Stimulated activated naive CD8-positive, alpha-beta T cell treated with anti-CD3 and anti-CD28 coated beads, Interleukin-15, Interleukin-2, amounts not matched to agents 100 ng/mL and 50 ng/mL, for 24 hours (primary cell): Measurements from ENCODE around the gene PARD3B.

ENCODE experiments used
- H3K27ac Mint-ChIP-seq: one replicate; pipeline ENCODE4 v1.8.0; 2021; ENCODE audit warnings: mild to moderate bottlenecking, mixed read lengths
- H3K27me3 Mint-ChIP-seq: one replicate; pipeline ENCODE4 v1.8.0; 2021; ENCODE audit warnings: mixed read lengths
- H3K36me3 Mint-ChIP-seq: one replicate; pipeline ENCODE4 v1.8.0; 2021; ENCODE audit warnings: low read depth, mixed read lengths
- H3K4me1 Mint-ChIP-seq: one replicate; pipeline ENCODE4 v1.8.0; 2021; ENCODE audit warnings: low read depth, mixed read lengths
- H3K4me3 Mint-ChIP-seq: one replicate; pipeline ENCODE4 v1.8.0; 2021; ENCODE audit warnings: mild to moderate bottlenecking, mixed read lengths
- H3K9me3 Mint-ChIP-seq: one replicate; pipeline ENCODE4 v1.8.0; 2021; ENCODE audit warnings: mixed read lengths

Gene PARD3B

DNA sequence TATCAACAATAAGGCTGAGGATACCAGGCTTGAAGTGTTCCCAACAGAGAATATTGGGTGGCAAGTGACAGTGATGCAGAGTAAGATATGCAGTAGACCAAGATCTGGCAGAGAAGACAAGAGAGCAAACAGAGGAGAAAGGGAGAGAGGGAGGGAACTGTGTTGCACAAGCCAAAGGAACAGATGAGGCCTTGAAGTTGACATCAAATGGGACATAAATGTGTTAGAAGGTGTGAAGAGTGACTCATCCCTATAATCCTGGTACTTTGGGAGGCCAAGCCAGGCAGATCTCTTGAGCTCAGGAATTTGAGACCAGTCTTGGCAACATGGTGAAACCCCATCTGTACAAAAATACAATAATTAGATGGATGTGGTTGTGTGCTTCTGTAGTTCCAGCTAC, 342.9 kb downstream of the PARD3B start:
- no peak overlapping the region for H3K4me3 Mint-ChIP-seq
- H3K27me3 Mint-ChIP-seq, result no peaks in the 10 kb centered on the region
- no peaks in the 10 kb centered on the region for H3K4me1 Mint-ChIP-seq
- no peaks in the 10 kb centered on the region for H3K36me3 Mint-ChIP-seq
- H3K9me3 Mint-ChIP-seq, result peaks cover 6% of the 10 kb centered on the region
- no peak overlapping the region for H3K27ac Mint-ChIP-seq

DNA sequence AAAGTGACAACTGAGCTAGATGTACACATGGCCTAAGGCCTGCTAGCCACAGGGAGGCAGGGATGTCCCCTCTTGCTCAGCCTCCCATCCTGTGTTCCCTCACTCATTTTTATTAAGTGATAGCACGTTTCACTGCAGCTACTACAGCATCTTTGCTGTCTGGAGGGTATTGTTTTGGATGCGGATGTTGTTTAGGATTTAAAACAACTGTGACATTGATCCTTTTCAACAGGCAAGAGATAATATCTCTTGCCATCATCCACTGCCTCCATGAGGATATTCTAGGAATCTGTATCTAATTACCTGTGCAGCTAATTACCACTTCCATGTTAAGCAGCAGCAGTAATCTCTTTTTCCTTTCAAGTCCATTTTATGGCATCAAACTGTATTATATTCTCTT, 345.4 kb downstream of the PARD3B start:
- no peaks in the 10 kb centered on the region for H3K4me1 Mint-ChIP-seq
- H3K4me3 Mint-ChIP-seq, result no peak overlapping the region
- peaks cover 6% of the 10 kb centered on the region for H3K9me3 Mint-ChIP-seq

DNA sequence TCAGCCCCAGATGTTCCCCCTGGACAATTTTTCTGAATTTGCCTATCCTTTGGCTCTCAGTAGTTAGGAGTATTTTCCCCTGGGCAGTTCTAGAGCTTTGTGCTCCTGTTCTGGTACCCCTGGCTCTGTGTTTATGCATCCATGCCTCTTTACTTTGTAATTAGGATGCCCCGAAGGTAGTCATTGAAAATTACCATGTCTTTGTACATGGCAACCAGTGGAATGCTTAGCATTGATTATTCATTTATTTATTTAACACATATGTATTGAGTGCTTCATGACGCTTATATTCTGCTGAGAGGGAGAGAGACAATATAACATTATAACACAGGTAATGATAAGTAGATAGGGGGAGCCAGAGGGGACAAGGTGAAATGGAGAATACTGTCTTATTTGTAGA, 346.5 kb downstream of the PARD3B start:
- peaks cover 6% of the 10 kb centered on the region for H3K9me3 Mint-ChIP-seq
- H3K4me3 Mint-ChIP-seq, result no peak overlapping the region
- no peaks in the 10 kb centered on the region for H3K4me1 Mint-ChIP-seq
- H3K27me3 Mint-ChIP-seq, result no peaks in the 10 kb centered on the region
- no peak overlapping the region for H3K27ac Mint-ChIP-seq
- no peaks in the 10 kb centered on the region for H3K36me3 Mint-ChIP-seq

More for the DNA sequence above, 345.4 kb downstream of the PARD3B start:
- Mint-ChIP-seq H3K36me3 (no peaks in the 10 kb centered on the region), H3K27ac (no peak overlapping the region), H3K27me3 (no peaks in the 10 kb centered on the region)

DNA sequence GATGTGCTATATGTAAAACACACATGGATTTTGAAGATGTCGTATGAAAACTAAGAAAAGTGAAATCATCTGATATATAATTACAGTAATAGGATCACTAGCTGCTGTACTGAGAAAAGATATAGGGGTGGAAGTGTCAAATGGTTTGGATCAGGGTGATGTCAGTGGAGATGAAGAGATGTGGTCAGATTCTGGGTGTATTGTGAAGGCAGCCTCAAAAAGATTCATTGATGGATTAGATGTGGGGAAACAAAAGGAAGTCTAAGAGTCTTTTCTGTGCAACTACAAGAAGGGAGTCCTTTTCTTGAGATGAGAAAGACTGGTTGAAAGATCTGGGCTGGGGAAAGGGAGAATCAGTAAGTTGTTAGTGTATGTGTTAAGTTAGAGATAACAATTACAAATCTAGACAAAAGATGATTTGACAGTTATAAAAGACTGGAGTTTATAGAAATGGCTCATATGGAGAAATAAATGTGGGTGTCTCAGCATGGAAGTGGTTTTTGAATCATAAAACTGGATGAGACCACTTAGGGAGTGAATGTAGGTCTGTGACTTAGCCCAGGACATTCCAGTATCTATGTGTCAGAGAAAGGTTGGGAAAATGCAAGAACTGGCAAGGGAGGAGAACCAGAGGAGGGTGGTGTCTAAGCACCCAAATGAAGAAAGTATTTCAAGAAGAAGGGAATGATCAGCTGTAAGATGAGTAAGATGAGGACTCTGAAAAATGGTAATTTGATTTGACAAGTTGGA, 347.4 kb downstream of the PARD3B start:
- peaks cover 6% of the 10 kb centered on the region for H3K9me3 Mint-ChIP-seq
- no peak overlapping the region for H3K4me3 Mint-ChIP-seq
- H3K27me3 Mint-ChIP-seq, result no peaks in the 10 kb centered on the region
- H3K36me3 Mint-ChIP-seq, result no peaks in the 10 kb centered on the region
- no peaks in the 10 kb centered on the region for H3K4me1 Mint-ChIP-seq
- no peak overlapping the region for H3K27ac Mint-ChIP-seq

DNA sequence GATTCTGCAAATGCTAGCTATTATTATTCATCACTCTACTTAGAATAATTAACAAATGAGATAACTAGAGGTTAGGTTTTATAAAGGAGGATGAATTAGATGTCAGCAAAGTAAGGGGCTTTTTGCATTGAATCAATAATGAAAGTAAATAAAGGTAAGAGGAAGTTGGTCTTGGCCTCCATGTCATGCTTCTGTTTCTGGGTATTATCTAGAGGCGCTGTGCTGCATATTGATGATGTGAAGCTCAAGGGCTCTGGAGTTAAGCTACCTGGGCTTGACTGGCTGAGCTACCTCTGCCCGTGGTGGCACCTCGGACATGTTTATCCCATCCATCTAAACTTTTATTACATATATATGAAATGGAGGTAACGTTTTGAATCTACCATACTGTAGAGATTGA, 350.9 kb downstream of the PARD3B start:
- H3K27ac Mint-ChIP-seq, result no peak overlapping the region
- peaks cover 4% of the 10 kb centered on the region for H3K36me3 Mint-ChIP-seq
- H3K27me3 Mint-ChIP-seq, result no peaks in the 10 kb centered on the region
- no peak overlapping the region for H3K4me3 Mint-ChIP-seq
- H3K9me3 Mint-ChIP-seq, result peaks cover 4% of the 10 kb centered on the region
- no peaks in the 10 kb centered on the region for H3K4me1 Mint-ChIP-seq

DNA sequence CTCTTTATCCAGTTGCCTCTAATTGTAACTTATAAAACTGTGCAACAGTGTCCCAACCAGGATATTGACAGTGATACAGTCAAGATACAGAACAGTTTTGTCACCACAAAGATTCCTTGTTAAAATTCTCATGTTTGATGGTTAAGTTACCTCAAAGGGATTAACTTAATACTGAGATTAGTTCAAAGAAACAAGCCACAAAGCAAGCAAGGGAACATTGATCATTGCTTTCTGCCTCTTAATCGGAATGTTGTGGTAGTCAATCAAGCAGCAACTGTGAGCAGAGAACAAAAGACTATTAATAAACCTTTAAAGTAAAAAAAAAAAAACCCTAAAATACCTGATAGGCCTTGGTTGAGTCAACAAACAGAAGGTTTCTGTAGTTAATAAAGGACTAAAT, 352.3 kb downstream of the PARD3B start:
- H3K27ac Mint-ChIP-seq, result no peak overlapping the region
- H3K9me3 Mint-ChIP-seq, result peaks cover 4% of the 10 kb centered on the region
- H3K4me3 Mint-ChIP-seq, result no peak overlapping the region
- H3K36me3 Mint-ChIP-seq, result peaks cover 4% of the 10 kb centered on the region
- no peaks in the 10 kb centered on the region for H3K4me1 Mint-ChIP-seq
- H3K27me3 Mint-ChIP-seq, result no peaks in the 10 kb centered on the region

DNA sequence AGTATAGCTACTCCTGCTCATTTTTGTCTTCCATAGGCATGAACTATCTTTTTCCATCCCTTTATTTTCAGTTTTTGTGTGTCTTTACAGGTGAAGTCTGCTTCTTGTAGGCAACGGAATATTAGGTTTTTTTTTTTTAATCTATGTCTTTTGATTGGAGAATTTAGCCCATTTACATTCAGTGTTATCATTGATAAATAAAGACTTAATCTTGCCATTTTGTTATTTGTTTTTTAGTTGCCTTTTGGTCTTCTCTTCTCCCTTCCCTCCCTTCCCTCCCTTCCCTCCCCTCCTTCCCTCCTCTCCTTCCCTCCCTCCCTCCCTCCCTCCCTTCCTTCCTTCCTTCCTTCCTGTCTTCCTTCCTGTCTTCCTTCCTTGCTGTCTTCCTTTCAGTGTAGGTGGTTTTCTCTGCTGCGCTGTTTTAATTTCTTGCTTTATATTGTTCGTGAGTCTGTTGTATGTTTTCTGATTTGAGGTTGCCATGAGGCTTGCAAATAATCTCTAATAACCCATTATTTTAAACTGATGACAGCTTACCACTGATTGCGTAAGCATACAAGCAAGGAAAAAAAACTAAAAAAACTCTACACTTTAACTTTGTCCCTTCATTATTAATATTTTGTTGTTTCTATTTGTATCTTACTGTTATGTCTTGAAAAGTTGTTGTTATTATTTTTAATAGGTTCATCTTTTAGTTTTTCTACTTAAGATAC, 353.8 kb downstream of the PARD3B start:
- H3K36me3 Mint-ChIP-seq, result peaks cover 4% of the 10 kb centered on the region
- peaks cover 4% of the 10 kb centered on the region for H3K9me3 Mint-ChIP-seq
- H3K4me1 Mint-ChIP-seq, result peaks cover 7% of the 10 kb centered on the region
- no peak overlapping the region for H3K4me3 Mint-ChIP-seq
- no peaks in the 10 kb centered on the region for H3K27me3 Mint-ChIP-seq
- no peak overlapping the region for H3K27ac Mint-ChIP-seq

DNA sequence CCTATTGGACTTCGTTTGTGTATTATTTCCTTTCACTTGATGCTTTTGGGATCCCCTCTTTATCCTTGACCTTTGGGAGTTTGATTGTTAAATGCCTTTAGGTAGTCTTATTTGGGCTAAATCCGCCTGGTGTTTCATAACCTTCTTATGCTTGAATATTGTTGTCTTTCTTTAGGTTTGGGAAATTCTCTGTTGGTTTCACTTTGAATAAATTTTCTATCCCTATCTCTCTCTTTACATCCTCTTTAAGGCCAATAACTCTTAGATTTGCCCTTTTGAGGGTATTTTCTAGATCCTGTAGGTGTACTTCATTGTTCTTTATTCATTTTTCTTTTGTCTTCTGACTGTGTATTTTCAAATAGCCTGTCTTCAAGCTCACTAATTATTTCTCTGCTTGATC, 354.7 kb downstream of the PARD3B start:
- Mint-ChIP-seq H3K36me3 (peaks cover 4% of the 10 kb centered on the region), H3K4me3 (no peak overlapping the region), H3K27me3 (no peaks in the 10 kb centered on the region), H3K4me1 (peaks cover 7% of the 10 kb centered on the region), H3K27ac (no peak overlapping the region), H3K9me3 (peaks cover 4% of the 10 kb centered on the region)

DNA sequence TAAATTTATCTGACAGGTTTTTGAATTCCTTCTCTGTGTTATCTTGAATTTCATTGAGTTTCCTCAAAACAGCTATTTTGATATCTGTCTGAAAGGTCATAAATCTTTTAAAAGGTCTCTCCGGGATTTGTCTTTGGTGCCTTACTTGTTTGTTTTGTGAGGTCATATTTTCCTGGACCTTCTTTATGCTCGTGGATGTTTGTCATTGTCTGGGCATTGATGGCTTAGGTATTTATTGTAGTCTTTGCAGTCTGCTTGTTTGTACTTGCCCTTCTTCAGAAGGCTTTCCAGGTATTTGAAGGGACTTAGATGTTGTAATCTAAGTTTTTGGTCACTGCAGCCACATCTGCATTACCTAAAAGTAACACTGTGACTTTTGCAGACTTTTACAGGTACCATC, 355.2 kb downstream of the PARD3B start:
- Mint-ChIP-seq H3K4me3 (no peak overlapping the region), H3K4me1 (peaks cover 7% of the 10 kb centered on the region), H3K9me3 (peaks cover 4% of the 10 kb centered on the region), H3K36me3 (peaks cover 4% of the 10 kb centered on the region), H3K27ac (no peak overlapping the region), H3K27me3 (no peaks in the 10 kb centered on the region)

DNA sequence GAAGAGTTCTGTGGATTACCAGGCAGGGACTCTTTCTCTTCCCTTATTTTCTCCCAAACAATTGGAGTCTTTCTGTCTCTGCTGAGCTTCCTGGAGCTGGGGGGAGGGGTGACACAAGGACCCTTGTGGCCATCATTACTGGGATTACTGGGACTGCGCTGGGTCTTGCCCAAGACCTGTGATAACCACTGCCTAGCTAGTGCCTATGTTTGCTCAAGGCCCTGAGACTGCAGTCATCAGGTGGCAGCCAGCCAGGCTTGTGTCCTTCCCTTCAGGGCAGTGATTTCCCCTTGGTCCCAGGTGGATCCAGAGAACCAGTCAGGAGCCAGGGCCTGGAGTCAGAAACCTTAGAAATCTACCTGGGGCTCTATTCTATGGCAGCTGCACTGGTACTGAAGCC, 355.6 kb downstream of the PARD3B start:
- Mint-ChIP-seq H3K9me3 (peaks cover 4% of the 10 kb centered on the region), H3K36me3 (peaks cover 4% of the 10 kb centered on the region), H3K4me1 (peaks cover 10% of the 10 kb centered on the region), H3K27ac (no peak overlapping the region), H3K4me3 (no peak overlapping the region), H3K27me3 (no peaks in the 10 kb centered on the region)

DNA sequence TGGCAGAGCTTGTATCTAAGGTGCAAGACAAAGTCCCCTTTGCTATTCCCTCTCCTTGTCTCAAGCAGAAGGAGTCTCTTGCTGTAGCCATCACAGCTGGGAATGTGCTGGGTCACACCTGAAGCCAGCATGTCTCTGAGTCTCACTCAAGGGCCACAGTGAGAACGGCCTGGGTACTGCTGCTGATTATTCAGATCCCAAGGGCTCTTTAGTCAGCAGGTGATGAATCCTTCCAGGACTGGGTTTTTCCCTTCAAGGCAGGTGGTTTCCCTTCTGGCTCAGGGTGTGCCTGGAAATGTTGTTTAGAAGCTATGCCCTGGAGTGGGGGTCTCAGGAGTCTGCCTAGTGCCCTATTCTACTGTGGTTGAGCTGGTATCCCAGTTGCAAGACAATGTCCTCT, 356.3 kb downstream of the PARD3B start:
- H3K4me1 Mint-ChIP-seq, result peaks cover 14% of the 10 kb centered on the region
- no peak overlapping the region for H3K27ac Mint-ChIP-seq
- no peak overlapping the region for H3K4me3 Mint-ChIP-seq
- no peaks in the 10 kb centered on the region for H3K27me3 Mint-ChIP-seq
- H3K9me3 Mint-ChIP-seq, result peaks cover 4% of the 10 kb centered on the region
- H3K36me3 Mint-ChIP-seq, result peaks cover 4% of the 10 kb centered on the region

DNA sequence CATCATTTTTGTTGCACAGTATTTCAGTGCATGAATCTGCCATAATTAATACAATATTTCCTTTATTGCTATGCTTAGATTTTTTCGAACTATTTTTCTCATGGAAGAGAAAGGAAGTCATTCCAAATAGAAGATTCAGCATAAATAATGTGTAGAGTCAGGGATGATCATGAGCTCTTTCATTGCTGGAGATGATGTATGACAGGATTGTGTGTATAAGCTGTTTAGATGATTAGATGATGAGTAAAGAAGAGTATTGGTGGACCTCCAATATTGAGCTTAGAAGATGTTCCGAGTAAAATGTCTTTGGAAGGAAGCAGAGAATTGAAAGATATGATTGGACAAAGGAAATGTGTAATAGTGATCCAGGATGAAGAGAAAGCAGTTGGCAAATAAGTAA, 364.5 kb downstream of the PARD3B start:
- peaks cover 4% of the 10 kb centered on the region for H3K9me3 Mint-ChIP-seq

DNA sequence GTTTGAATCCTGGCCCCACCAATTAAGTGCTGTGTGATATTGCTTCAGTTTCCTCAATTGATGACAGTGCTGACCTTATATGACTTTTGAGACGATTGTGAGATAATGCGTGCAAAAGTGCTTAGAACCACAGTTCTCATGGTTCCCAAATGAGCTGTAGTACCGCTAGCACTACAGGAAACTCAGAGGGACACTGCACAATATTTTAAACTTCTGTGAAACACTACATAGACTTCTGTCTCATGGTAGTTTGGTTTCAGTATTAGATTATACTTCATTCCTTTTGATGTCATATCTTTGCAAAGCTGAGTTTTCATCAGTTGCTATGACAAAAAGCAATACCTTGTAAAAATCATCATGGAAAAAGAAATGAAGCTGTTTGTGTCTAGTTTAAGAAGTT, 368.0 kb downstream of the PARD3B start:
- H3K27me3 Mint-ChIP-seq, result no peaks in the 10 kb centered on the region
- H3K36me3 Mint-ChIP-seq, result no peaks in the 10 kb centered on the region
- no peak overlapping the region for H3K4me3 Mint-ChIP-seq
- H3K4me1 Mint-ChIP-seq, result no peaks in the 10 kb centered on the region
- H3K9me3 Mint-ChIP-seq, result peaks cover 7% of the 10 kb centered on the region
- no peak overlapping the region for H3K27ac Mint-ChIP-seq

More for the DNA sequence above, 364.5 kb downstream of the PARD3B start:
- Mint-ChIP-seq H3K27ac (no peak overlapping the region), H3K4me3 (no peak overlapping the region), H3K27me3 (no peaks in the 10 kb centered on the region), H3K4me1 (peaks cover 7% of the 10 kb centered on the region), H3K36me3 (no peaks in the 10 kb centered on the region)

DNA sequence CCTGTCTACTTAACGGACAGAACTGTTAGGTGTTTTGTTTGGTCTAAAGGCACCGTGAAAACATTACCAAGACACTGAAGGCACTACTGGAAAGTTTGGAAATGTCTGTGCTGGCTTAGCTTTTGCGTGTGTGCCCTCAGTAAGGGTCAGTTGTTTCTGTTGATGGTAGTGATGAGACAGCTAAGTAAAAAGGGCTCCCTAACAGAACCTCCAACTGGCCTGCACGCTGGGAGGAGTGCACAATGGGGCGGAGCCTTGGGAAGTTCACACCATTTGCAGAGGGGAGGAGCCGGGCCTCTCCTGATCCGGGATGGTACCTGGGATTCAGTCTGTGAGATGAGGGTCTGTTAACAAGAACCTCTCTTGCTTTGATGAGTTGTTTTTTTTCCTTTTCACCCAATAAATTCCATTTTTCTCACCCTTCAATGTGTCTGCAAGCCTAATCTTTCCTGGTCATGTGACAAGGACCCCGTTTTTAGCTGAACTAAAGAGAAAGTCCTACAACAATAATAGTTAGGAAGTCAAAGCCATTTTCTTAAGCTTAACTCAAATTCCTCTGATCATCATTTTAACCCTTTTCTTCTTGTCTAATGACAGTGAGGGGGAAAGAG, 368.7 kb downstream of the PARD3B start:
- no peak overlapping the region for H3K27ac Mint-ChIP-seq
- H3K9me3 Mint-ChIP-seq, result peaks cover 7% of the 10 kb centered on the region
- no peaks in the 10 kb centered on the region for H3K27me3 Mint-ChIP-seq
- H3K4me3 Mint-ChIP-seq, result no peak overlapping the region
- no peaks in the 10 kb centered on the region for H3K36me3 Mint-ChIP-seq
- H3K4me1 Mint-ChIP-seq, result no peaks in the 10 kb centered on the region

DNA sequence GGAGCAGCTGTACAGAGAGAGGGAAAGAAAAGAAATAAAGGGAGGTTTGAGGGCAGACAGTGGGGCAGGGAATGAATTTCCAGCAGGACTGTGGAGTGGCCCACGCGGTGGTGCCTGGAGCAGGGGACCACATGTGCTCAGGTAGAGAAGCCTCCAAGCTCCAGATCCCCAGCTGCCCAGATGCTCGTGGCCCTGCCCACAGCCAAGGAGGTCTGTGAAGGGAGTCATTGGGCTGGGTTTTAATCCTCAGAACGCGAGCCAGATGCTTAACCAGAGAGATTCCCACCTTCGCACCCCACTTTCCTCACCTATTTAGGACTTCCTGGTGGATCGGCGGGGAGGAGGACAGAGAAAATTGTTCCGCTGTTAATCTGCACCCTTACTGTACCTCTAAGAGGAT, 369.4 kb downstream of the PARD3B start:
- Mint-ChIP-seq H3K9me3 (peaks cover 10% of the 10 kb centered on the region), H3K4me1 (no peaks in the 10 kb centered on the region), H3K27me3 (no peaks in the 10 kb centered on the region), H3K27ac (no peak overlapping the region), H3K4me3 (no peak overlapping the region), H3K36me3 (no peaks in the 10 kb centered on the region)
